Stimulated activated CD4-positive, alpha-beta T cell treated with anti-CD3 and anti-CD28 coated beads, Interleukin-1b, Interleukin-23, amount 100 ng/mL, for 48 hours (primary cell): Measurements from ENCODE around the gene PACC1.

Experiments
- DNase-seq: peaks from one replicate; pipeline ENCODE4 v3.0.0-alpha.2; 2020

PACC1 gene

GRCh38 chr1:212437179-212437798, 22.6 kb upstream of the PACC1 start:
- no peak for DNase-seq

- no peak for DNase-seq
Measured at GRCh38 chr1:212434992-212435391, 20.3 kb upstream of the PACC1 start.

- no peak for DNase-seq
Measured at GRCh38 chr1:212433577-212434462, 19.1 kb upstream of the PACC1 start.

GRCh38 chr1:212432661-212433576, 18.2 kb upstream of the PACC1 start, which contains the start of gene NENF:
Gene NENF, plus strand, starts transcription at chr1:212432920. Its CDS starts 24 bp downstream, at chr1:212432944.
- peak; percentile 74 for DNase-seq

GRCh38 chr1:212432272-212432660, 17.6 kb upstream of the PACC1 start:
- DNase-seq, result no peak

GRCh38 chr1:212431644-212432043, 17.0 kb upstream of the PACC1 start:
- DNase-seq, result no peak

- DNase-seq, result no peak
Measured at GRCh38 chr1:212430955-212431394, 16.3 kb upstream of the PACC1 start.

GRCh38 chr1:212430416-212430815, 15.7 kb upstream of the PACC1 start:
- no peak for DNase-seq

GRCh38 chr1:212428496-212428895, 13.8 kb upstream of the PACC1 start:
- no peak for DNase-seq

GRCh38 chr1:212423879-212424278, 9.2 kb upstream of the PACC1 start:
- no peak for DNase-seq

GRCh38 chr1:212421165-212421564, 6.5 kb upstream of the PACC1 start:
- DNase-seq, result no peak

GRCh38 chr1:212415107-212415841, 588 bp upstream of the PACC1 start:
- no peak for DNase-seq

GRCh38 chr1:212413902-212414327, 771 bp downstream of the PACC1 start:
- no peak for DNase-seq

GRCh38 chr1:212412374-212412773, 2.3 kb downstream of the PACC1 start:
- DNase-seq, result no peak

GRCh38 chr1:212410231-212410820, 4.4 kb downstream of the PACC1 start:
- DNase-seq, result no peak

- DNase-seq, result no peak
Measured at GRCh38 chr1:212402666-212403321, 11.9 kb downstream of the PACC1 start.

GRCh38 chr1:212401838-212402582, 12.7 kb downstream of the PACC1 start:
- DNase-seq, result no peak

GRCh38 chr1:212401042-212401441, 13.6 kb downstream of the PACC1 start:
- no peak for DNase-seq

- DNase-seq, result no peak
Measured at GRCh38 chr1:212397171-212397570, 17.5 kb downstream of the PACC1 start.

- no peak for DNase-seq
Measured at GRCh38 chr1:212396638-212397037, 18.0 kb downstream of the PACC1 start.
